A204.1 (cell line): ENCODE results near the gene ZNF805.
"Not testable (repeated sequence)": the region's sequence is repeated elsewhere in the genome, so short reads cannot be mapped to it uniquely, and the experiment has no call there.

Experiments
- FAIRE-seq: peaks from 2 replicates; lab custom pipeline; 2012; peaks lifted over from hg19 to GRCh38; lab: Jason Lieb, UNC

Gene ZNF805

DNA sequence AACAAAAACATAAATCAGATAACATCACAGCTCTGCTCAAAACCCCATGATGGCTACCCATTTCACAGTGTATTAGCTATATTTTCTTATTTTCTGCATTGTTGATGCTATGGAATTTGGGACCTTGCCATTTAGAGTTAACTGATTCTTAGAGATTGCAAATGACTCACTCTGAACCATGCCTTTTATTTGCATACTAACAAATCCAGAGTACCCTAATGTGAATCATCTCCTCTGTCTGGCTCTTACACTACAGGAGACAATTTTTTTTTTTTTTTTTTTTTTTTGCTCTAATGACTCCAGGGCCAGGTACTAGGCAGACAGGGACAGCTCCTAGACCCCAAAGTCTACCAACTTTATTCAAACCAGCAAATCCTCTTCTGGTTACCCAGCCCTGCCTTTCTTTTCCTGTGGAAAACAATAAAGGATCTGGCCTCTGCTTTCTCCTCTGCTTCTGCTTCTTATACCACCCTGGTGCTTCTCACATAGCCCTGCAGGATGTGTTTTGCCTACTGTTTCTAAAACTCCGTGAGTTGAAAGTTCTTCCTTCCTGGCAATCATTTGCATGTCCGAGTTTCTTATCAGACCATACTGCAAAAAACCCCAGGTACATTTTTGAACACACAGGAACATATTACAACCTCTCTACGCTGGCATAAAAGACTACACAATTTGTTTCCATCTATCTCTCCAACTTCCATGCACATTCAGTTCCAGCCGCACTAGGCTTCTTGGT, 29.3 kb downstream of the ZNF805 start:
- FAIRE-seq: no peak

DNA sequence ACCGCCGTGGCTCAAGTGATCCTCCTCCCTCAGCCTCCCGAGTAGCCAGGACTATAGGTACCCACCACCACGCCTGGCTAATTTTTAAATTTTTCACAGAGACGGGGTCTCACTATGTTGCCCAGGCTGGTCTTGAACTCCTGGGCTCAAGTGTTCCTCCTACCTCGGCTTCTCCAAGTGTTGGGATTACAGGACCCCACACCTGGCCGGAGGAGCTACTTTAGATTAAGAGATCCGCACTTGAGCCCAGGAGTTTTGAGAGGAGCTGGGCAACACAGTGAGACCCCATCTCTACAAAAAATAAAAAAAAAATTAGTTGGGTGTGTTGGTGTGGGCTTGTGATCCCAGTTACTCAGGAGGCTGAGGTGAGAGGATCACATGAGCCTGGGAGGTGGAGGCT, 30.8 kb downstream of the ZNF805 start:
- FAIRE-seq: no peak

DNA sequence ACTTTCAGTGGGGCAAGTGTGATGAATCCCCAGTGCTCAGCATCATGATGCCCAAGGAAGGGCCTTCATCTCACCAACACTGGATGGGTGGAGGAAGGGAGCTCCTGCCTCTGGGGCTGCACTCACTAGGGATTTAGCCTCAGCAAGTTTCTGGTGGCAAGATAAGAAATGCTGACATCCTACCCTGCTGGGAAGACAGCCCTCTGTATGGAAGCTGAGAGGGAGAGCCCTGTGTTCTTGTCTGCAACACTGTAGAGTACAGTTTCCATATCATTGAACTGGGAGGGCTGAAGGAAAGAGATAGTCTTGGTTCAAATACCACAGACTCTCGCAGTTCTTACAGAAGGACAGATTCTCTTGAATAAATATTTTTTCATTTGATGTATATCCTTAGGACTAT, 32.6 kb downstream of the ZNF805 start:
- FAIRE-seq: no peak

DNA sequence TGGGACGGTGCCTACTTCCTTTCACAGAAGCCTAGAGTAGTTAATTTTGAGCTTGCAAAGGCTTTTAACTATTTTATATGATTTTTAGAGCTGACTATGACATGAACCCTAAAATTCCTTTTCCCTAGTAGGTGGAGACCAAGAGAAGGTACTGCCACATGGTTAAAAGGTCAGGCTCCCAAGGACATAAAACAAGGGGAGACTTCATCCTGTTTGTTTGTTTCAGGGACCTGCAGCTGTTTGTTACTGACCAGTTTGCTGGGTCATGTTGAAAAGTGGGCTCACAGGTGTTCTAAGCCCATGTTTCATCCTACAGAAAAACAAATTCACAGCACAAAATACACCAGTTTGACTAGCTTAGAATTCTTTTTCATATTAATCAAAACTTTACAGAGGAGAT, 36.0 kb downstream of the ZNF805 start:
- FAIRE-seq: no peak

DNA sequence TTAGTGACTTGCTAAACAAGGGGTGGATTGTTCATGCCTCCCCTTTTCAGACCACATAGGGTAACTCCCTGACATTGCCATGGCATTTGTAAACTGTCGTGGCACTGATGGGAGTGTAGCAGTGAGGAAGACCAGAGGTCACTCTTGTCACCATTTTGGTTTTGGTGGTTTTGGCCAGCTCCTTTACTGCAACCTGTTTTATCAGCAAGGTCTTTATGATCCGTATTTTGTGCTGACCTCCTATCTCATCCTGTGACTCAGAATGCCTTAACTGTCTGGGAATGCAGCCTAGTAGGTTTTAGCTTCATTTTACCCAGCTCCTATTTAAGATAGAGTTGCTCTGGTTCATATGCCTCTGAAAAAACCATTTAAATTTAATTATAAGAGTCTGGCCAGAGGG, 38.0 kb downstream of the ZNF805 start:
- not testable (repeated sequence) for FAIRE-seq

DNA sequence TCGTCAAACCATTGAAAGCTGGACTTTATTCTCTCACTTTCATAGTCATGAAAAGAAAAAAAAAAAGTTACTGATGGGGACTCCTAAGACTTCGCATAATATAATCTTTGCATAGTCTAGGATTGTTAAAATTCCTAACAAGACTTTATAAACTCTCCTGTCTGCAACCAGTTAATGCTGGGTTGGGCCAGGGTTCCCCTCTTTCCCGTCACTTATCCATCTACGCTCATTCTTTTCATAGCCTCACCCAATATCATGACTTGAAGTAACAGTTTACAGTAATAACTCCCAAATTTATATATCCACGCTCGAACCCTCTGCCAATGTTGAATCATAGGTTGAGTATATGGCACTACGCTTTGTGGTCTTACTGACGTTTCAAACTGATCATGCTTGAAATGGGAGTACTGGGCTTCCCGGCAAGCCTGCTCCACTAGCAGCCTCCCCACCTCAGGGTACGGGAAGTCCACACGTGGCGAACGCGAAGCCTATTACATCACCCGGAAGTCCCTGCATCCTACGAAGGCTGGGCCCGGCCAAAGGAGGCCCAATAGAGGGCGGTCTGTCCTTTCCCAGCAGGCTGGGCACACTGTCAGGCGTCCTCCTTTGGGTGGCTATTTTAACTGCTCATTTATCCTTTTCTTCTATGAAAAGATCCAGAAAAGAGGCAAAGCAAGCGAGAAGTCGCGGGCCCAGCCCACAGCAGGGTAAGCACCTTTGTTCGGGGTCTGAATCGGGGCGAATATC, 39.2 kb downstream of the ZNF805 start:
- FAIRE-seq: peak; percentile 59

DNA sequence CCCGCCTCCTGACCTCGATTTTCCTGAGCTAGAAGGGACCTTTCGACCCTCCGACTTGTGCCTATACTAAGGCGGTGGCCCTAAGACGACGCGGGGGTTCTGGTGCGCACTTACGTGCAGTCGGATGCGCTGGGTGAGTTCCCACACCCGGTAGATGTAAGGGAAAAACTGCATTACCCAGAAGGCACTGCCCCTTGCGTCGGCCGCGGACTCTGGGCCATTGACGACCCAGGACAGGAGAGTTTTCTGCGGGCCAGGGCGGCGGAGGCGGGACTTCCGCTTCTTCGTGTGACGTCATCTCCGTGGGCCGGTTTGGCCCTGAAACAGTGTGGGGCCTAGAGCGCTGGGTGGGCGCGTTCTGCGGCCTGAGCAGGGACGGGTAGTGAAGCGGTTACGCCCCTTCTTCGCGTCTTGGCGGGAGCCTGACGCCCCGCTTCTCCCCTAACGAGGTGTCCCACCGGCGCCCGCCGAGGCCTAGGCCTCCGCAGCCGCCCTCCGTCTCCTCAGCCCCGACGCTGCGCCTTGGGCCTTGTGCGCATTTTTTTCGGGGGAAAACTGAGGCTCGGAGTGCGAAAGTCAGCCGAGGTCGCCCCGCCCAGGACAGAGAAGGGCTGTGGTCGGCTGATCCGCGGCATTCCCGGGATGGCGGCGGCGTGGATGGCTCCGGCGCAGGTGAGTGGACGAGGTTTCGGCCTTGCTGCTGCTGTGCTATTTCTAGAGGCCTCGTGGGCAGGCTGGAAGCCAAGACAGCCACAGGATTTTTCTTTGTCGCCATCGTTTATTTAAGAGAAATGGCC, 39.9 kb downstream of the ZNF805 start, which contains the start of gene ZNF460:
TSS of gene ZNF460 (plus strand) at position 321 of the 797 bp plus-strand sequence. CDS start at position 643, 322 bp downstream.
- peak; percentile 89 for FAIRE-seq

DNA sequence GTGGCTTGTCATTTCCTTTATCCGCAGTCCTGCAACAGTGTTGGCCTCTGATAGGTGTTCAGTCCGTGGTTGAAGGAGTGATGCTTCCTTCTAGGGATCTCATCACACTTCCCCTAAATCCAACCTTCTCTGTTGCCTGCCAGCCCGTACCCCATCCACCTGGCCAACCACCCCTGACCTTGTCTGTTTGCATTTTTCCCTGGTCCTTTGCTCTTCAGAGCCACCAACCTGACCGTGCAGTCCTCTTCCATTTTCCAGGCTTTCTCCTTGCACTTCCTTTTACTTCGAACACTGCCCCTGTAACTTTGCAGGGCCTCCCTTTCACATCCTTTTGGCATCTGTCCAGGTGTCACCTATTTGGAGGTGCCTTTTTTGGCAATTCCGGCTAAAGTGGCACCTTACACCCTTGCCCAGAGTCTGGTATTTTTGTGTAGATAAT, 40.5 kb downstream of the ZNF805 start:
- no peak for FAIRE-seq

DNA sequence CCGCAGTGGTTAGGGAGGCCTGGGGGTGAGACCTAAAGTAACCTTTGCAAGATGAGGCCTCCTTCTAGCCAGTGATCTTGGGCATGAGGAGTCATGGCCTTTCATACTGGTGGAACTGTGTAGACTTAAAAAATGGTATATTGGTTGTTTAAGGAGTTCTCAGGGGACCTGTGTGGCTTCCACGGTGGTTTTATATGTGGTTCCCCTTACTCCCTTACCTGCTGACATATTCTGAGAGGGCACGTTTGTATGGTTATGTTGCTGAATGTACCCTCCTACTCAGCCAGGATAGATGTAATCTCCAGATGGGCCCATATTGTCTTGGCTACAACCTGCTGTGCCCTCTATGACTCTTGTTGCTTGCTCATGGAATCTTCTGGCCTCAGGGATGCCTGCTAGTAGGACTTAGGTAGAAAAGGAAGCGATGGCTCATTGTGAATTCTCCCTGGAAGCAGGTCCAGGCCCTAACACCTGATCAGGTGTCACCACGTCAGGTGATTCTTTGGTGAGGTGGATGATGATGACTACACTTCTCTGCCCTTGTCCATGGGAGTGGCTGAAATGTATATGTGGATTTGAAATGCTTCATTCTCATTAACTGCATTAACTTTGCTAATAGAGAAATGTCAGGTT, 41.7 kb downstream of the ZNF805 start:
- FAIRE-seq: no peak

DNA sequence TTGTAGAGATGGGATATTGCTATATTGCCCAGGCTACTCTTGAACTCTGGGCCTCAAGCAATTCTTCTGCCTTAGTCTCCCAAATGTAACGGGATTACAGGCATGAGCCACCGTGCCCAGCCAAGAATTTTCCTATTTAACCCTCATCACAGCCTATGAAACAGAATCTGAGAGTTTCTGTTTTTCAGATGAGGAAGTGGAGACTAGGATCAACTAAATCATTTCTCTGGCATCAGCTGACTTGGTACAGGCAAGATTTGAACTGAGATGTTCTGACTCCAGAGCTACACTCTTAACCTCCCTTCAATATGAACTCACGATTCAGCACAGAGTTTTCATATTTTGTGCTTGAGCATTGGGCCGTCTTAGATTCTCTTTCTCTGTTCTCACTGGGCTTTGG, 47.9 kb downstream of the ZNF805 start:
- FAIRE-seq: no peak

DNA sequence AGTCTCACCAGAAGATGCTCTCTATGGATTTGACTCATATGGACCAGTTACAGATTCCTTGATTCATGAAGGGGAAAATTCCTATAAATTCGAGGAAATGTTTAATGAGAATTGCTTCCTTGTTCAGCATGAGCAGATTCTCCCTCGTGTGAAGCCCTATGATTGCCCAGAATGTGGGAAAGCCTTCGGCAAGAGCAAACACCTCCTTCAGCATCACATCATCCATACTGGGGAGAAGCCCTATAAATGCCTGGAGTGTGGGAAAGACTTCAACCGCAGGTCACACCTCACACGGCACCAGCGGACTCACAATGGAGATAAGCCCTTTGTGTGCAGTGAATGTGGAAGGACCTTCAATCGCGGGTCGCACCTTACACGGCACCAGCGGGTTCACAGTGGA, 50.5 kb downstream of the ZNF805 start:
- FAIRE-seq: no peak

DNA sequence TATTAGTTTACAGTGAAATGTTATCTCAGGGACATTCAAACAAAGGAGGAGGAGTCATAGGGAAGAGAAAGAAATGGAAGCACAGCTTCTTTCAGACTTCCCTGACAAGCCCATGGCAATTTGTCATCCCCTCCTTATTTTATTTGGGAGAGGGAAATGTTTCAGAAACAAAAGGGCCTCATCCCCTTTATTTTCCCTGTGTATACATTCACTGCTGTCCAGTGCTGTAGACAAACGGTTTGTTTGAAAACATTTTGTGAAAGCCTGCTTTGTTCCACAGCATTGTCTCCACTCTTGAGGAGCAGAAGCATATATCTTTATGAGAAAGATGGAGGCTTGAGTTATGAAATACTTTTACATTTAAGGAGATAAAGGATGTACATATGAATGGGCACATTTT, 52.1 kb downstream of the ZNF805 start:
- no peak for FAIRE-seq

DNA sequence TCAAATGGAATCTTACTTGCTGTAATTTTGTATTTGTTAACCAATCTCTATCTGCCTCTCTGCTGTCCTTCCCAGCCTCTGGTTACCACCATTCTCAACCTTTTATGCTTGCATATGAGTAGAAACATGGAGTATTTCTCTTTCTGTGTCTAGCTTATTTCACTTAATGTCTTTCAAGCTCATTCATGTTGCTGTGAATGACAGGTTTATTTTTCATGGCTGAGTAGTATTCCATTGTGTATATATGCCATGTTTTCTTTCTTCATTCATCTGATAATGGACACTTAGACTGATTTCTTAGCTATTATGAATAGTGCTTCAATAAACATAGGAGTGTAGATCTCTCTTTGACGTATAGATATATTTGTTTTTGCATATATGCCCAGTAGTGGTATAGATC, 53.3 kb downstream of the ZNF805 start:
- no peak for FAIRE-seq

DNA sequence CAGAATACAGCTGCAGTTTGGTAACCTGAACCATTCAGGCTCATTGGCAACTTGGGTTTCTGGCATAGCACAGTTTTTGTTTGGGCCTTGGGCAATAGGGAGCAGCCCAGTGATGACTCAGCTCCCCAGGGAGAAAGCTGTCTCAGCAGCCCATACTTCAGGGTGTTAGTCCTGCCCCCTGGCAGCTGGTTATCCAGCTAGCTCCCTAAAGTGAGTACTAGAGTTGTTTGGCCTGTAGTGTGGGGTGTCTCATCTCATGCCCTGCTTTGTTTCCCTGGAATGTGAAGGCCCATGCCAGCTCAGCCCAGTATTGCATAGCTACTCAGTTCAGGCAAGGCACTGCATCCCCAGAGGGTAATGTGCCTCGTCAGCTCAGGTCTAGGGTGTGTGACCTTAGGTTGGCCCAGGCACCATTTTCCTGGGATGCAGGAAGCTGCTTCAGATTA, 61.6 kb downstream of the ZNF805 start:
- FAIRE-seq: no peak

DNA sequence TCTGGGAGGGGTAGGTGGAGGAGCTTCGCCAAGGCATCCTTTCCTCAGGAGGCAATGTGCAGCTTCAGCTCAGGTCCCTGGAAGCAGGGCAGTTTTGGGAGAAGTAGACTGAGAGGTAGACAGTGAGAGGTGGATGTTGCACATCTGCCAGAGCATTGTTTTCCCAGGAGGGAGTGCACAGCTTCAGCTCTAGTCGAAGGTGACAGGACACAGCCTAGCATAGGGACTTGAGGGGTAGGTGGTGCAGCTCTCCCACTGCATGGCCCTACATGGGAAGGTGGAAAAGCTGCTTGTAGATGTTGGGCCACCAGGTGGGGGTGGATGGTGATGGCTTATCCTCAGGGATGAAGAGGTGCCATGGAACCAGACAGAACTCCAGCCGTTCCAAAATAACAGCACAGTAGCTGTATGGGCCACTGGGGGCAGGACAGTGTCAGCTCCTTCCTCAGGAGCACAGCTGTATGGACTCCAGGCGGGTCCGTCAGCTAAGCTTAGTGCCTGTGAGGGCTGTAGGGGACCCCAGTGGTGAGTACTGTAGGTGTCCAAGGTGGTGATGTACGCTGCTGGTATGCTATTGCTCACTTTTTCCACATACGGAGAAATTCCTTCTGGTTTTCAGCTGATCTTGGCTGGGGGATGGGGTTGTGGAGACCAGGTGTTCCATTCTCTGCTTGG, 62.4 kb downstream of the ZNF805 start:
- no peak for FAIRE-seq
